Epithelial cell of proximal tubule (primary cell): Measurements from ENCODE around the gene ULK2. TPM values are rescaled to one million over a fixed set of nuclear protein-coding genes. Genes with fewer than 3 reads are reported as not detected.

Experiments used
- DNase-seq: peaks from one replicate; pipeline ENCODE4 v3.0.0-alpha.2; 2011; ENCODE audit warnings: low read depth
- H3K4me3 ChIP-seq: 2 replicates; pipeline ENCODE4 v1.5.1; 2011; ENCODE audit warnings: low read depth, mild to moderate bottlenecking, low read length
- total RNA-seq: library from RNA; depleted of rRNA; stranded (reverse); fragments of >200 nt; gene quantifications from 2 replicates; pipeline ENCODE4 v1.2.3, GENCODE V29; 2015
- TF ChIP-seq, protein P1 (sequence below): conservative IDR thresholded peaks from 2 replicates; pipeline ENCODE4 v1.5.1; 2012; ENCODE audit warnings: low read depth, mild to moderate bottlenecking, low read length

Gene ULK2
- total RNA-seq, 1 donor from 2014 or later: 14.1 TPM

DNA sequence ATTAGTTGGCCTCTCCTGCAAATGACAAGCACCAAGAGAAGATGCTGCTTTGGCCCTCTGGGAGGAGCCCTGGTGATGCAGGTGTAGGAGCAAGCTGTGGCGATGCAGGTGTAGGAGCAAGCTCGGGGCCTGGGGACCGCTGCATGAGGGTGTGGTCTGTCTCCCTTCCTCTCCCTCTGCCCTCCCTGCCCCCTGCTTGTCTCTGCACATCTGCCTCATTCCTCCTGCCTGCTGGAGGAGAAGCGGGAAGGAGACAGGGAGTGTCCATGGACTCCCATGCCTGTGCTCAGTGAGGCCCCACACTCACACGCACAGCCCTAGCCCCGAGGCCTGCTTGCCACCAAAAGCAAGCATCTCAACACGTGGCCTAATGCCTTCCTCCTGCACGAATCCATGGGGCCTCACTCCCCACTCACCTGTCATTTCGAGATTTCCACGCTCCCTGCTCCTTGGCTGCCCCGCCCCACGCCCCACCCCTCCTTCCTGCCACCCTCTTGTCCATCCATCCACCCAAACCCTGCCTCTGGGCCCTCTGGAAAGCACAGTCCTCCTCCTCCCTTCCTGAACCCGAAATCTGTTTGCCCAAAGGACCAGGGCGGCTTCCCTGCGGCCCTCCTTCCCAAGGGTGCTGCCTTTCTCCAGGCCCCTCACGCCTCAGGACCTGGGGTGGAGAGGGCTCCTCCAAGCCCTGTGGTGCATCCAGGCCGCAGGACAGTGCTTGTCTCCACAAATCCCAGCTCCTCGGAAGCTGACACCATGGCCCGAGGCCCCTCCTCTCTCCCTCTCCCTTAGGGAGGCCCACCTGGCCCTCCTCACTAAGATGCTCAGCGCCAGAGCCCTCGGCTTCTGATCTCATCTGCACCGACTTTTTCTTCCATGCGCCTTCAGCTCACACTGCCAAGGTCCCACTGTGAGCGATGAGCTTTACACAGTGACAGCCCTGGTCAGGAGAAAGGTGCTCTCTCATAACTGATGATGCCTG lies 107.9 kb downstream of the ULK2 start:
- H3K4me3 ChIP-seq: no peak overlapping the region
- TF ChIP-seq, protein P1, sequence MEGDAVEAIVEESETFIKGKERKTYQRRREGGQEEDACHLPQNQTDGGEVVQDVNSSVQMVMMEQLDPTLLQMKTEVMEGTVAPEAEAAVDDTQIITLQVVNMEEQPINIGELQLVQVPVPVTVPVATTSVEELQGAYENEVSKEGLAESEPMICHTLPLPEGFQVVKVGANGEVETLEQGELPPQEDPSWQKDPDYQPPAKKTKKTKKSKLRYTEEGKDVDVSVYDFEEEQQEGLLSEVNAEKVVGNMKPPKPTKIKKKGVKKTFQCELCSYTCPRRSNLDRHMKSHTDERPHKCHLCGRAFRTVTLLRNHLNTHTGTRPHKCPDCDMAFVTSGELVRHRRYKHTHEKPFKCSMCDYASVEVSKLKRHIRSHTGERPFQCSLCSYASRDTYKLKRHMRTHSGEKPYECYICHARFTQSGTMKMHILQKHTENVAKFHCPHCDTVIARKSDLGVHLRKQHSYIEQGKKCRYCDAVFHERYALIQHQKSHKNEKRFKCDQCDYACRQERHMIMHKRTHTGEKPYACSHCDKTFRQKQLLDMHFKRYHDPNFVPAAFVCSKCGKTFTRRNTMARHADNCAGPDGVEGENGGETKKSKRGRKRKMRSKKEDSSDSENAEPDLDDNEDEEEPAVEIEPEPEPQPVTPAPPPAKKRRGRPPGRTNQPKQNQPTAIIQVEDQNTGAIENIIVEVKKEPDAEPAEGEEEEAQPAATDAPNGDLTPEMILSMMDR: no peak
- DNase-seq: no peak

DNA sequence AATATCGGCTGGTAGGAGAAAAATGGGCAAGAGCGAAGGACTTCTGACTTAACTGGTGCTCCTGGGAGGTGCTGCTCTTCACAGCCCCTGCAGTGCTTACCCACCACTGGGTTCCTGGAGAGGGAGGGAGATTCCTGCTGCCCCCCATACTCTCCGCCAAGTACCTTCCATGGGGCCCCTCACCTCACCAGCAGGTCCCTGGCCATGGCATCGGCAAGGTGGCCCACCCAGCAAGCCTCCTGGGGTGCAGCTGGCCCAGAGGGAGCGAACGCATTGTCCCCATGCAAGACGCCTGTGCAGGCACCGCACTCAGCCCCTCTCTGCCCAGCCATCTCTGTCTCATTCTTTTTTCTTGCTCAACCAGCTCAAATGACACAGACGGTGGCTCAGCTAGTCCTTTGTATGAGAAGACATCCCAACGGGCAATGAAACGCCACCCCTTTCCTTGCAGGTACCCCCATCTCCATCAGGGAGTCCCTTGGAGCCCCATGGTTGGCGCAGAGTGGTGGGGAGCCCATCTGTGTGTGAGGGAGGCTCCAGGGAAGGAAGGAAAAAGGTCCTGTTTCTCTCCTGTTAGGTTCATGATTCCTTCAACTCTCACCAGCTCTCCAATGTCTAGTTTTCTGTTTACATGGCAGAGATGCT lies 110.1 kb downstream of the ULK2 start:
- DNase-seq: no peak

DNA sequence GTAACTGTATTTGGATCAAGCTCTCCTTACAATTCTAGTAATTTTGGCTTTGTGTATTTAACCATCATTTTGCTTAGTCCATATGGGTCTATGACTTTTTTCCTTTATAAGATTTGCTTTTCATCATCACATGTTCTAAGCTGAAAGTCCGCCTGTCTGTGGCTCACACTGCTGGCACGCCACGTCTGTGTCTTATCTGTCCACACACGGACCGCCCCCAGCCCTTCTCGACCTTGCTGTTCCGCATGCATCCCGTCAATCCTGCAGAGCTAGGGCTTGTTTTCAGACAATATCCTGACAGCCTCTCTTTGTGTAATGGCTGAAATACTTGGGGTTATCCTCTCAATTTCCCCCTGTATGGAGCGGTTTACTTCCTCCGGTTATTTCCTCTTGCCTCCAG lies 111.2 kb downstream of the ULK2 start:
- DNase-seq: no peak

More for the DNA sequence above, 110.1 kb downstream of the ULK2 start:
- no peak overlapping the region for H3K4me3 ChIP-seq
- TF ChIP-seq, protein P1: no peak

DNA sequence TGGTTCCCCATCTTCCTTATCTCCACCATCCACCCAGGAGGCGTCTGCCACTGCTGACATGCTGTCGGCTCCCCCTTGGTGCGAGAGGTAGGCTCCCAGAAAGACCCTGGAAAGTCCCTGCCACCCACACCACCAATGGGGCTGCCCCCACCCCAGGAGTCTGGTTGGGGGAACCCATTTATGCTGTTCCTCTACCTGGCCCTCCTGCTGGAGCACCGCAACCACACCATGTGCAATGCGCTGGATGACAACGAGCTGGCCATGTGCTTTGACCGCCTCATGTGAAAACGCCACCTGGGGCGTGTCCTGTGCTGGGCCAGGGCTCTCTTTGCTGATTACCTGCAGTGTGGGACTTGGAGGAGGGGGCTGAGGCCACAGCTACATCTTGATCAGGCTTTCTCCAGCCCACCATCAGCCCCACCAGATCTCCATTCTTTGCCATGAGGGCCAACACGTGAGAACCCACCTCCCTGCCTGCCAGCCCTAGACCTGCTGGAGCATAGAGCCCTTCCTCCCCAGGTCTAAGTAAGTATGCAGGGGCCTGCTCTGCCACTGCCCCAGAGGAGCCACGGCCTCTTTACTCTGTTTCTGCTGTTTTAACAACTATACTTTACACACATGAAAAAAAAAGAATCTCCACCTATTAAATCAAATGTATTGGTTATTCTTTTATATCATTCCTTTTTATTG lies 111.8 kb downstream of the ULK2 start:
- TF ChIP-seq, protein P1: no peak
- no peak for DNase-seq
- no peak overlapping the region for H3K4me3 ChIP-seq

More for the DNA sequence above, 111.2 kb downstream of the ULK2 start:
- TF ChIP-seq, protein P1: no peak
- H3K4me3 ChIP-seq: no peak overlapping the region

DNA sequence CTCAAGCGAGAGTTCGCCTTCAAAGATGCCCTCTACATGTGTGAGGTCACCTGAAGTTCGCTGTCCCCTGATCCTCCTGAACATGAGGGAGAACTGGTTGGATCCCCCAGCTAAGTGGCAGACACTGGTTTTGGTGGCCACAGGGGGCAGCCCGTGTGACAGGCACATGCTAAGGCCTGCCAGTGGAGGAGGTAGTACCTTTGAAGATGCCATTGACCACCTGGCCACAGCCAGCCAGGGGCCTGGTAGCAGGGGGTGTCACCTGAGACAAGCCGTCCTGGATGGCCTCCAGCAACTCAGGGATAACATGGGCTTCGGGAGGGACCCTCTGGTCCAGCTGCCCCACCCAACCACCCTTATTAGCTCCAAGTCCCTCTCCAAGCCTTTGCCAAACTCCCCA lies 112.3 kb downstream of the ULK2 start:
- TF ChIP-seq, protein P1: no peak
- DNase-seq: no peak
- H3K4me3 ChIP-seq: no peak overlapping the region

DNA sequence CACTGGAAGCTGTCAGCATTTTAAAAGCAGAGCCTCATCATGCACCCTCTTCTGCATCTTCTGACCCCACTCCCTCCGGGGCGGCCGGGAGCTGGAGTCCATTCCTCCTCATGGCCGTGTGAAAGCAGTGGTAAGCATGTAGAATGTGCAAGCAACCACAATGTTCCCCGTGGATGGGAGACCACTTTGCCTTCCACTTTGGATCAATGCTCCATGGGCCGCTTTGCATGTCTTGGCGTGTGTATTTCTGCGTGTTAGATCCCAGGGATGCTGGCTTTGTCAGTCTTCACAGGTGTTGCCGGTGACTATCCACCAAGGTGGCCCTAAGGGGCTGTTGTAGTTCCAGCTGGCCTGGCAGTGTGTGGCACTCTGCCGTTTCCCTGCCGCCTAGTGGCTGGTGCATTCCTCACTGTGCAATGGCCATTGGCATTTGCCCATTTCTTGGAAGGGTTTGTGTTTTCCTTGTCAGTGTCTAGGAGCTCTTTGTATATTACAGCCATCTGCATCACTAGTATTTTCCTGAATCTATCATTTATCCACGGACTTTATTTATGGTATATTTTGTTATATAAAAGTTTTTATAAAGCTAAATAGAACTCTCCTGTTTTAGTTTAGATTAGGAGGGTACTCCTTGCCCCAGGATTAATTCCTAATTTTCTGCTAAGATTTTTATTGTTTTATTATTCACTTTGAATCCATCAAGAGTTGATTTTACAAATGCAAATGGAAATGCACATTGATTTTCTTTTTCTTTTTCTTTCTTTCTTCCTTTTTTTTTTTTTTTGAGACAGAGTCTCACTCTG lies 113.9 kb downstream of the ULK2 start:
- H3K4me3 ChIP-seq: no peak overlapping the region
- no peak for DNase-seq
- TF ChIP-seq, protein P1: peak; percentile 84
